ENCODE measurements around the gene ZNF565. TPM values are rescaled to one million over a fixed set of nuclear protein-coding genes. Genes with fewer than 3 reads are reported as not detected.
"Not testable (repeated sequence)": the region's sequence is repeated elsewhere in the genome, so short reads cannot be mapped to it uniquely, and the experiment has no call there.

The ZNF565 gene
- total RNA-seq, 1 experiment from 2014 or later, result 3.6 TPM

- no peak for DNase-seq (ENCODE audit: low read depth)
Observed at GRCh38 chr19:36151144-36152018, 63.1 kb downstream of the ZNF565 start.

- DNase-seq (ENCODE audit: low read depth), result no peak
Observed at GRCh38 chr19:36150586-36150985, 63.9 kb downstream of the ZNF565 start.

GRCh38 chr19:36149673-36150406 lies 64.6 kb downstream of the ZNF565 start:
- no peak for DNase-seq (ENCODE audit: low read depth)

- no peak for DNase-seq (ENCODE audit: low read depth)
Observed at GRCh38 chr19:36144624-36145023, 69.8 kb downstream of the ZNF565 start.

GRCh38 chr19:36142496-36142895 lies 72.0 kb downstream of the ZNF565 start:
- no peak for DNase-seq (ENCODE audit: low read depth)

- DNase-seq (ENCODE audit: low read depth), result no peak
Observed at GRCh38 chr19:36142046-36142445, 72.4 kb downstream of the ZNF565 start.

GRCh38 chr19:36141039-36141927 lies 73.2 kb downstream of the ZNF565 start:
- DNase-seq (ENCODE audit: low read depth), result peak; percentile 78

GRCh38 chr19:36140304-36141038 lies 74.0 kb downstream of the ZNF565 start:
- DNase-seq (ENCODE audit: low read depth), result peak; percentile 62

GRCh38 chr19:36139473-36140303 lies 74.8 kb downstream of the ZNF565 start, which contains the start of gene CAPNS1:
Gene CAPNS1, plus strand, starts transcription at chr19:36140066. Its CDS starts 946 bp downstream, at chr19:36141012.
- peak; percentile 96 for DNase-seq (ENCODE audit: low read depth)

GRCh38 chr19:36139120-36139472 lies 75.4 kb downstream of the ZNF565 start:
- no peak for DNase-seq (ENCODE audit: low read depth)

GRCh38 chr19:36136964-36137686 lies 77.3 kb downstream of the ZNF565 start:
- DNase-seq (ENCODE audit: low read depth), result peak; percentile 95

GRCh38 chr19:36134867-36135266 lies 79.6 kb downstream of the ZNF565 start:
- not testable (repeated sequence) for DNase-seq (ENCODE audit: low read depth)

Other genes starting within 250 kb of the ZNF565 start
- 25.8 and 34.0 TPM in 2 replicates for gene SDHAF1, start 219.5 kb downstream of the ZNF565 start, total RNA-seq (2014; rRNA removed; shearing (Covaris generic))
- not detected in 2 replicates for gene SYNE4, start 205.9 kb downstream of the ZNF565 start, total RNA-seq (2014; rRNA removed; shearing (Covaris generic))
- 34.1 and 39.8 TPM in 2 replicates for gene ALKBH6, start 200.5 kb downstream of the ZNF565 start, total RNA-seq (2014; rRNA removed; shearing (Covaris generic))
- gene CLIP3, start 181.8 kb downstream of the ZNF565 start, total RNA-seq (2014; rRNA removed; shearing (Covaris generic)), result 1.7 and 2.0 TPM in 2 replicates
- gene THAP8, start 160.4 kb downstream of the ZNF565 start, total RNA-seq (2014; rRNA removed; shearing (Covaris generic)), result 5.4 and 5.9 TPM in 2 replicates
- 16.1 and 17.0 TPM in 2 replicates for gene WDR62, start 159.8 kb downstream of the ZNF565 start, total RNA-seq (2014; rRNA removed; shearing (Covaris generic))
- gene OVOL3, start 103.5 kb downstream of the ZNF565 start, total RNA-seq (2014; rRNA removed; shearing (Covaris generic)), result not detected in 2 replicates
- 137 and 167 TPM in 2 replicates for gene POLR2I, start 99.8 kb downstream of the ZNF565 start, total RNA-seq (2014; rRNA removed; shearing (Covaris generic))
- gene TBCB, start 99.2 kb downstream of the ZNF565 start, total RNA-seq (2014; rRNA removed; shearing (Covaris generic)), result 317 and 522 TPM in 2 replicates
- gene CAPNS1, start 74.6 kb downstream of the ZNF565 start, total RNA-seq (2014; rRNA removed; shearing (Covaris generic)), result 526 and 543 TPM in 2 replicates
- 6.1 and 7.0 TPM in 2 replicates for gene COX7A1, start 62.2 kb downstream of the ZNF565 start, total RNA-seq (2014; rRNA removed; shearing (Covaris generic))
- gene ZNF146, start 441 bp upstream of the ZNF565 start, total RNA-seq (2014; rRNA removed; shearing (Covaris generic)), result 103 and 114 TPM in 2 replicates
- 1.7 and 1.8 TPM in 2 replicates for gene ZFP14, start 164.5 kb upstream of the ZNF565 start, total RNA-seq (2014; rRNA removed; shearing (Covaris generic))
- gene ZFP82, start 204.0 kb upstream of the ZNF565 start, total RNA-seq (2014; rRNA removed; shearing (Covaris generic)), result 6.6 and 7.4 TPM in 2 replicates

Data from RPMI7951 (cell line).